Myocyte (in vitro differentiated cells): ENCODE measurements around the gene DRC3. TPM values are rescaled to one million over a fixed set of nuclear protein-coding genes. Genes with fewer than 3 reads are reported as not detected.

Source experiments
- DNase-seq: peaks from one replicate; pipeline ENCODE4 v3.0.0-alpha.2; 2012; ENCODE audit warnings: low read depth
- total RNA-seq: library from RNA; depleted of rRNA; stranded (reverse); fragments of >200 nt; gene quantifications from 2 replicates; pipeline ENCODE4 v1.2.3, GENCODE V29; 2014

DRC3 gene
- total RNA-seq, 1 donor from 2014 or later: 1.0 TPM

DNA sequence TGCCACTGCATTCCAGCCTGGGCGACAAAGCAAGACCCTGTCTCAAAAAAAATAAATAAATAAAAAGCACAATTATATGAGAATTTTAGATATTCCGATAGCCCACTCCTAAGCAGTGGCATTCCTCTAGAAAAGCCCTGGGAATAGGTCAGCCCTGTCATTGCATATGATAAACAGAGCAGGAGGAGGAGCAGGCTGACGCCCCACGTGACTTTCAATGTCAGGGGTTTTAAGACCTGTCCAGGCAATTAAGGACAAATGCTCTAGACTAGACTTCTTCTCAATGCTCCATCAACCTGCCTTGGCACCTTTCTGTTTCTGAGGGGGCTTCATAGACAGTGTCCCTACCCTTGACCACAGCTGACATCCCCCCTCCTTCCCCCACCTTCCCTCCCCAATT is 8.0 kb upstream of the DRC3 start:
- no peak for DNase-seq

DNA sequence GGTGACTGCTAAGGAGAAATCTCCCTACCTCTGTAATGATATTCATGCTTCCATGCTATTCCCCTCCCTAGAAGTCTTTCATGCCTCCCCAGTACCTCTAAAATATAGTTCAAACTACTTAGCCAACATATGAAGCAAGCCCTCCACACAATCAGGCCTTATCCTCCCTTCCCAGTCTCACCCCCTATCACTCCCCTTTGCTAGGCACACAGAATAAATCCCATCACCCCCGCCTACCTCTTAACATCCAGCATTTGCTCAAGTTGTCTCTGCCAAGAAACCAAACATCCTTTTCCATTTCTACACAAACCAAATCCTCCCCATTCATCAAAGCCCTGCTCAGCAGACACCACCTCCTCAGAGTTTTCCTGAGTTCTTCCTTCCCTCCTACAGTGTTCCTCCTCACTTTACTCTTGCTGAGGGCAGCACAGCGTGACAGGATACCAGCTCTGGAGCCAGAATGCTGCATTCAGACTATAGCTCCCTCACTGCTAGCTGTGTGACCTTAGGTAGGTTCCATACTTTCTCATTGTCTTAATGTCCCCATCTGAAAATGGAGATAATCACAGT is 7.4 kb upstream of the DRC3 start:
- no peak for DNase-seq

DNA sequence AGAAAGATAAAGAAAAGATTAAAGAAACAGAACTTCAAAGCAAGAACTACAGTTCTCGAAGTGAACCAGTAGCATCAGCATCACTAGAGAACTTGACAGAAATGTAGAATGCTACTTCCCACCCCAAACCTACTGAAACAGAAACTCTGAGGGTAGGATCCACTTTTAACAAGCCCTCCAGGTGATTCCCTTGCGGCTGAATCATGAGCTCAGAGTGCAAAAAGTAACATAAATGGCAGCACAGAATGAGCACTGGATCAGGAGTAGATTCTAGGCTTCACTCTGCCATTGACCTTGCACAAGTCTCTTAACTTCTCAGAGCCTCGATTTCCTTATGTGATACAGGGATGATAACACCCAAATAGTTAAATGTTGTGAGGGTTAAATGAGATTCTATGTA is 6.3 kb upstream of the DRC3 start:
- no peak for DNase-seq

- no peak for DNase-seq
Measured at GRCh38 chr17:17970699-17971430, 1.8 kb upstream of the DRC3 start.

DNA sequence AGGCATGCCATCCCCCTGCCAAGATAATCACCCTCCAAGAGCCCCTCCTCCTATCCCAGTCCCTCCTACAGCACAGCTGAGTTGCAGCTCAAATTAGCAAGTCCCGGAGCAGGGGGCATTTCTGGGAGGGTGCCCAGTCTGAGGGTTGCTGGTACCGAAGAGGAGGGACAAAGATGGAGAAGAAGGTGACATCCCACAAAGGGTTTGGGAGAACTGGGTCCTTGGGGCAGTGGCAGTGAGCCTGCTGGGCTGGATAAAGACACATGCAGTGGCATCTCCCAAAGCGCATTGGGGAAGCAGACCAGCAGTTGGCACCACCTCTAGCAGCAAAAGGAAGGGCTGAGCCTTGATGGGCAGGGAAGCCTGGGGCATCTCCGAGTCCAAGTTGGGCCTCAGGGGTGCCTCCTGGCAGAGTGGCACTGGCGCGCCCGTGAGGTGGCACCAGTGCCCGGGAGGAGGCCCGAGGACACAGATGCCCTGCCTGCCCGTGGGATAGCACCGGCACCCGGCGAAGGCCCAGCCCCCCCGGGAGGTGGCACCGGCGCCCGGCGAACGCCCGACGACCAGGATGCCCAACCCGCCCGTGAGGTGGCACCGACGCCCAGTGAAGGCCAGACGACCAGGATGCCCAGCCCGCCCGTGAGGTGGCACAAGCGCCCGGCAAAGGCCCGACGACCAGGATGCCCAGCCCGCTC is 1.1 kb upstream of the DRC3 start:
- DNase-seq: peak; percentile 78

- DNase-seq: no peak
Measured at GRCh38 chr17:17972952-17973254, 241 bp downstream of the DRC3 start.

GRCh38 chr17:17975436-17975835 is 2.8 kb downstream of the DRC3 start:
- DNase-seq: no peak

DNA sequence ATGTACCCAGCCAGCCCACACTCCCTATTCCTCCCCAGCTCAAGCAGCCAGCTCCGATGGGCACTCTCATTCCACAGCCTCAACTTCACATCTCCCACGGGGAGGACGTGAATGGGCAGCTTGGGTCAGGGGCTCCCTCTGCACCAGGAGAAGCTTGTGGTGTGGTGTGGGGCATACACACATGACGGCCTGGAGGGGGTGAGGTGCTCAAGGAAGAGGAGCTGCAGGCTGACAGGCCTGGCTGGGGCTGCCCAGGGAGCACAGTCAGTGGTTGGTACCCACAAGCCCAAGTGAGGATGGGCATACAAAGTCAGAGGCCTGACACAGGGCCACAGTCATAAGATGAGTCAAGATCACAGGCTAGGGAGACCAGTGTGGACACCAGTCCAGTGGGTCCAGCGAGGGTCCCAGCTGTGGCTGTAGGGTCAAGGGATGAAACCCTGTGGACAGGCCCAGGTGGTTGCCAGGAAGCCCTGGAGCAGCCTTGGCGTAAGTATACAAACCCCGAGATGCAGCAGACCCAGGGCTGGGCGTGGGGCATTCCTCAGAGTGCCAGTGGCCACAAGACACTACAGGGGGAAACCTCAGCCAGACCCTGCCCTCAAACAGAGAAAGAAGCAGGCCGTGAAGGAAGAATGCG is 4.4 kb downstream of the DRC3 start:
- DNase-seq: no peak

- no peak for DNase-seq
Measured at GRCh38 chr17:17978481-17979424, 6.1 kb downstream of the DRC3 start.

- DNase-seq: no peak
Measured at GRCh38 chr17:17979778-17980177, 7.1 kb downstream of the DRC3 start.

- no peak for DNase-seq
Measured at GRCh38 chr17:17981330-17981729, 8.7 kb downstream of the DRC3 start.

GRCh38 chr17:17982801-17983200 is 10.1 kb downstream of the DRC3 start:
- no peak for DNase-seq

- no peak for DNase-seq
Measured at GRCh38 chr17:17983376-17983775, 10.7 kb downstream of the DRC3 start.

DNA sequence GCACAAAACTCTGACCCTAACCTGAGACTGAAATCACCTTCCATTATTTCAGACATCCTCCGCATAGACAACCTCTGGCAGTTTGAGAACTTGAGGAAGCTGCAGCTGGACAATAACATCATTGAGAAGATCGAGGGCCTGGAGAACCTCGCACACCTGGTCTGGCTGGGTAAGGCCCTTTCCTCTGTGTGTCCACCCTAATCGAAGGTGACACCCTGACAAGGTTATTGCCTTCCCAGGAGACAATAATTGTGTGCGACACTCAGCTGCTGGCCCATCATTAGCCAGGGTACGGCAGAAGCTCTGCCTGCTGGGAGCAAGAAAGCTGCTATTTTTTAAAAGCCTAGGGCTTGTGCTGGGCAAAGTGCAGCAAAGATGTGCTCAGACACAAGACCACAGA is 11.1 kb downstream of the DRC3 start:
- no peak for DNase-seq

DNA sequence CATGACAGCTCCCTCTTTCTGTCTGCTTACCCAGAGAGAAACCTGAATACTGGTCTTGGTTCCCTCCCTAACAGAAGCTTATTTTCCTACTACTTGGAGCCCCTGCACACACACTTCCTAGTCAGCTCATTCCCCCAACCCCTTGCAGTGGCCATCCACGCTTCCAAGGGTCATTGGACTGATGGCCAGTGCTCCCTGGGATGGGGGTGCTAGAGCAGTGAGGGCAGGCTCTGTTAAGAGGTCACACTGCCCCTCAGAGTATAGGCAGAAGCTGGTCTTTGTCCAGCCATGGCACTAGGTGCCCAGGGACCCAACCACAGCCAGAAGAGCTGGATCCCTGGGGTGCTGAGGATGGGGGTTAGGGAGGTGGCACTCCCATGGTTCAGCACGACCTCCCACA is 12.5 kb downstream of the DRC3 start:
- DNase-seq: no peak

- peak; percentile 16 for DNase-seq
Measured at GRCh38 chr17:17985555-17985954, 12.9 kb downstream of the DRC3 start.

DNA sequence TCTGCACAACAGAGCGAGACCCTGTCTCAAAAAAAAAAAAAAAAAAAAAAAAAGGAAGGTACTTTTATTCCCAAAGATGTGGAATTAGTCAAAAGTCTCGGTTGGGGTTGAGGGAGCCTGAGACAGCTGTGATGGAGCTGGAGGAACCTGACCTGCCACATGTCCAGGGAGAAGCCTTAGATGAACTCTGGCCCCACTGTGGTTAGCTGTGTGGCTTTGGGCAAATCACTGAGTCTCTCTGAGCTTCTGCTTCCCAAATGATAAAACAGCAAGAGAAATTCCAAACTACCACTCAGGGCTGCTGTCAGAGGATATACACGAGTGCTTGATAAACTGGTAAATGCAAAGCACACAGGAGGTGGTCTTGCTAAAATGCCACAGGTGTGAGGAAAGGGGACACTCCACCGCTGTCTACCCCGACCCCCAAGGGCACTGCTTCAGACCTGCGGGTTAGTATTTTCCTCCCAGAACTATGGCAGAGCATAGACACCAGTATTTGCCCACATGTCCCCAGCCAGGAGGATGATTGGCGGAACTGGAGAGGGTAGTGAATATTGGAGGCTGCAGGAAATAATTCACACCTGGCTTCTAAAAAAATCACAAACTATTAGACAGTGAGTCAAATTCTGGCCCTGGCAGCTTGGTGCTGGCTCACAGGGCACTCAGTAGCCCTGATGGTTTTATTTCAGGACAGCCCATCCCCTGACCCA is 14.7 kb downstream of the DRC3 start:
- no peak for DNase-seq

DNA sequence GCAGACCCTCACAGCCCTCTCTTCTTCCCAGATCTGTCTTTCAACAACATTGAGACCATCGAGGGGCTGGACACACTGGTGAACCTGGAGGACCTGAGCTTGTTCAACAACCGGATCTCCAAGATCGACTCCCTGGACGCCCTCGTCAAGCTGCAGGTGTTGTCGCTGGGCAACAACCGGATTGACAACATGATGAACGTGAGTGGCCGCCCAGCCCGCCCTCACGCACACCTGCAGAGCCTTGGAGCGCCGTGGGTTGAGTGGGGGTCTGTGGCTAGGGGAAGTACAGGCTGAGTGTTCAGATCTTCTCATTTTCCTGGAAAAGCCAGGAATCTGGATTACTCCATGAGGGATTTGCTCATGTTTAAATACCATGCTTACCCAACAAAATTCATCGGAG is 15.2 kb downstream of the DRC3 start:
- DNase-seq: no peak

DNA sequence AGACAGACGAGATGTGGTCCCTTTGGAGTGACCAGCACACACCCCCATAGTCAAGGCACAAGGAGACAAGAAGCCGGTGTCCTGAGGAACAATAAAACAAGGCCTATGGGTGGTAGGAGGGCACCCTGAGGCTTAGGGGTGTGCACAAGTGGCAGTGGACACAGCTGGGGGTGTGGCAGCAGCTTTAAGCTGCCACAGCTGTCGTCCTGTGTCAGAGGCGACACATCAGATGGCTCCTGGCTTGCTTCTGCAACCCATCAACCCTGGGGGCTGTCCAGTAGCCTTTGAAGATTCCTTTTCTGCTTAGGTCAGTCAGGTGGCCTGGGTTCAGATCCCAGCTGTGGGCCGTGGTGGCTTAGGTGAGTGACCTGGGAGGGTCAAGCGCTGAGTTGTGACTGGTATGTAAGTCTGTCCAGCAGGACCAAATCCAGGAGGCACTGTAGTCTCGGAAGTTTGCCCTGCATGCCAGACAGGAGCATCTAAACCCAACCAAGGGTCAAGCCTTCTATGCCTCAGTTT is 15.8 kb downstream of the DRC3 start:
- DNase-seq: peak; percentile 83

DNA sequence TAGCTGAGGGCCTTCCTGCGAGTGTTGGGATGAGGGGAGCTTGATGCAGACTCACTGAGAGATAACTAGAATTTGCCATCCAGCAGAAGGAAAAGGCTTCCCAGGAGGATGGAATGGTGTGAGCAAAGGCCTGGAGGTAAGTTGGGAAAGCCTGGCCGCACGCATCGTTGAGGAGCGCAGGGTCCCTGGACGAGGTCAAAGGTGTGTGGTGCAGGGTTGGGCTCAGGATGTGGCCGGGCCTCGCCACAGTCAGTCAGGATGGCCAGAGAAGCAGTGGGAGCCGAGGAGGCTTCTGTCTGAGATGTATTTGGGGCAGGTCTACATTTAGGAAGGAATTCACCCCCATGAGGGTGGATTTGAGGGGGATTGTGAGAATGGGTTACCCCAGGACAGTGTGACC is 16.4 kb downstream of the DRC3 start:
- DNase-seq: no peak
